IMR-90 (cell line): ENCODE measurements around the gene HMGXB3.

Experiments
- CHD1 ChIP-seq: IDR thresholded peaks from 2 replicates; pipeline ENCODE4 v1.6.1; 2012; ENCODE audit warnings: low read depth, low read length, improper control_type of control experiment
- CTCF ChIP-seq: conservative IDR thresholded peaks from 2 replicates; pipeline ENCODE4 v1.5.1; 2012; ENCODE audit warnings: mild to moderate bottlenecking, low read depth, low read length, improper control_type of control experiment
- ELK1 ChIP-seq: fragments of 150-350 bp; IDR thresholded peaks from 2 replicates; pipeline ENCODE4 v1.6.1; 2016; ENCODE audit warnings: low read depth, mild to moderate bottlenecking, low read length, moderate library complexity, borderline replicate concordance
- MAFK ChIP-seq: IDR thresholded peaks from 2 replicates; pipeline ENCODE4 v1.6.1; 2012; ENCODE audit warnings: low read depth, low read length, improper control_type of control experiment
- MXI1 ChIP-seq: IDR thresholded peaks from 2 replicates; pipeline ENCODE4 v1.6.1; 2012; ENCODE audit warnings: low read depth, mild to moderate bottlenecking, low read length, moderate library complexity, borderline replicate concordance
- POLR2A ChIP-seq: IDR thresholded peaks from 2 replicates; pipeline ENCODE4 v1.6.1; 2012; ENCODE audit warnings: mild to moderate bottlenecking, low read depth, low read length
- RCOR1 ChIP-seq: IDR thresholded peaks from 2 replicates; pipeline ENCODE4 v1.6.1; 2012; ENCODE audit warnings: mild to moderate bottlenecking, low read length, improper control_type of control experiment; ENCODE audit not compliant: insufficient replicate concordance
- RFX5 ChIP-seq: IDR thresholded peaks from 2 replicates; pipeline ENCODE4 v1.8.0; 2012; ENCODE audit warnings: low read depth, mild to moderate bottlenecking, low read length, moderate library complexity
- USF2 ChIP-seq: fragments of 150-350 bp; IDR thresholded peaks from 2 replicates; pipeline ENCODE4 v1.6.1; 2017; ENCODE audit warnings: mild to moderate bottlenecking, antibody characterized with exemption, low read length, low read depth

- TF ChIP-seq CTCF (peak; percentile 54), CHD1 (no peak), MXI1 (no peak), ELK1 (no peak), RFX5 (no peak), POLR2A (no peak; the same call in 1 of the 2 replicates), USF2 (no peak), RCOR1 (no peak), MAFK (no peak)
Observed at GRCh38 chr5:150001660-150002486, 1.3 kb downstream of the HMGXB3 start.
